Middle frontal gyrus (tissue), 1 donor: ENCODE measurements around the gene POLA2.
A peak's percentile ranks its signal among the peaks of the same experiment; 100 is the strongest.

Experiments
- DNase-seq: peaks from one replicate; pipeline ENCODE4 v3.0.0-alpha.2; 2015; ENCODE audit warnings: low spot score; ENCODE audit errors: extremely low spot score

The POLA2 gene

DNA sequence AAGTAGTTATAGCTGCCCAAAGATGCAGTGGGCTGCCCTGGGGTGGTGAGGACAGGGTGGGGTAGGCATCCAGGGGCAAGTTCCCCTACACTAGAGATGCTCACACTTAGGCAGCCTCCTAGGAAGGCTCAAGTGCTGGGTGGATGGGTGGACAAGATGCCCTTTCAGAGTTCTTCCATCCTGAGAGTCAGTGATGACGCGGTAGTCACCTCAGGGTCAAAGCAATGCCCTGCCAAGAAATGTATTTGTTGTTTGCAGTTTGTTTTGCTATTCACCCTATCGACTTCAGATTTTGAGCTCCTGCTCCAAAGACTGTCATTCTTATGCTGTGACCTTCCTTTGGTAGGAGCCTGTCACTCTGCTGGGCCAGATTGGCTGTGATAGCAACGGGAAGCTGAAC lies 18.9 kb downstream of the POLA2 start:
- DNase-seq = no peak

DNA sequence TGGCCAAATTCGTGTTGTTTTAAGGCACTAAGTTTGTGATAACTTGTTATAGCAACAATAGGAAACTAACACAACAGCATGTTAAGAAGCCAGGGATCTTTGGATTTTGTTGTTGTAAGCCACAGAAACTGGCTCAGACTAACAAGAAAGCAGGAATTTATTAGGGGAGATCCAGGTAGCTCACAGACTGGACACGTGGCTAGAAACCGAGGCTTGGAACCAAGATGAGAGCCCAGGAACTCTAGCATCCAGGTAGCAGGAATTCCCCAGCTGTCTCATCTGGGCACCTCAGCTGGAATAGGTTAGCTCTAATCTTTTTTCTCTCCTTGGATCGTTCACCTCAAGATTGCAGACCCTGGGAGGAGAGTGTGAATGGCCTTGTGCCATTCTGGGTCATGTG lies 24.9 kb downstream of the POLA2 start:
- DNase-seq = no peak

DNA sequence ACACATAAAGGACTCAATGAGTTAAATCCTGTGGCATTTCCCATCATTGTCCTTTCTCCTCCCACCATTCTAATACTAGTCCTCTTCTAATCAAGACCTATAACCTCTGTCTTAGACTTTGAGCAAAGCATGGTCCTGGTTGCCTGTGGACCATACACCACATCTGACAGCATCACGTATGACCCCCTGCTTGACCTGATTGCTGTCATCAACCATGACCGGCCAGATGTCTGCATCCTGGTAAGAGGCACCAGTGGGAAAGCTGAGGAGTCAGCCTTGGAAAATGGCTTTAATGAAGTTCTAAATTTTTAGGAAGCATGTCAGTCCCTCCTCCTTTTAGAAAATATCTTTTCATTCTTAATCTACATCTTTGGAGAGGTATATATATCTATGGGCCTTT lies 25.8 kb downstream of the POLA2 start:
- DNase-seq = no peak

DNA sequence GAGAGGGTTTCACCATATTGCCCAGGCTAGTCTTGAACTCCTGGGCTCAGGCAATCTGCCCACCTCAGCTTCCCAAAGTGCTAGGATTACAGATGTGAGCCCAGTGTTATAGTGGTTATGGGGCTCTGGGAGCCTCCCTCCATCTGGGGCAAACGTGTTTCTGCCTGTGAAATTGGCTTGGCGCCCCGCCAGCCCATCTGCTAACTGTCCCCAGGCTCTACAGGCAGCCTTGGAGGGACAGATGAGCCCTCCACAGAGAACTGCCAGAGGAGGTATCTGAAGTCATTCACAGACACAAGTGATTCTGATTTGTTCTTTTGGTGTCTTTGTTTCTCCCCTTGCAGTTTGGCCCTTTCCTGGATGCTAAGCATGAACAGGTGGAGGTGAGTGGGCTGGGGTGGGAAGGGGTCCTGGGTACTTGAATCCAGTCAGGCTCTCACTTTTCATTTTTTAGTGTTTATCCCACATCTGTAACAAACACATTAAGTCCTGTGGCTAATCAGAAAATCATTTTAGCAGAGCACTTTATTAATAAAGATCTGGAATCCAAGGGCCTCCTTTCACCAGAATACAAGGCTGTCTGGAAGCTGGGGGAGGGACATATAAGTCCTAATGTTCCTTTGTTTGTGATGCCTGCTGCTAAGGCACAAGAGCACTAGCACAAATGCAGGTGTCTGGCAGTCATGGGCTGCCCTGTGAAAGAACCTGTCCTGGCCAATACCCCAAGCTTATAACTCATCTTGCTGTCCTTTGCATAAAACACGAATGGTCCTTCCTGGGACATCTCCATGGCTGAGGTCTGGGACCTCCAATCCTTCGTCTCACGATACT lies 27.2 kb downstream of the POLA2 start:
- DNase-seq = no peak

DNA sequence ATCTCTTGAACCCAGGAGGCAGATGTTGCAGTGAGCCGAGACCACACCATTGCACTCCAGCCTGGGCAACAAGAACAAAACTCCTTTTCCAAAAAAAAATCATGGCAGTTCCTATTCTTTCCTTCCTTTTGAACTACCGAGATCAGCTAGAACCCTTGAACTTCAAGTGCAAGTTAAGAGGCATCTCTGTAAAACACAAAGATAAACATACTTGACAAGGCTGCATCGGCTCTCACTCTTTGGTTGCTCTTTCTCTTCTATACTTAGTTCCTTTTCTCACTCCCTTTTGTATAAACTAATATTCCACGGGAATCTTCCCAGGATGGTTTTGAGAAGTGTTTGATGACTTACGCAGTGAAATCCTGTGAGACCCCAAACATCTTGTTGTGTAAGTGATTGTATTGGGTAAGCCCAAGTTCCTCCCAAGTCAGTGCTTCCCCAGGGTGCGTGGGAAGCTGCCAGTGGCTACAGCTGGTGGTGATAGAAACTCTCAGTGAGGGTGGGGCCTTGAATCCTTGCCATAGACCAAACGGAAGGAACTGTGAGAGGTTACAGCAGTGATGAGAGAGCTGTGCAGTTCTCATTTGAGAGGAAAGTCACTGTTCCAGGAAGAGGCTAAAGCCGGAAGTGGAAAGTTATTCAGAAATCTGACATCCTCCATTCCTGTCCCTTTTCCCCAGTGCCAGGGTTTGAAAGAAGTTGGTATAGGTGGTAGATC lies 28.8 kb downstream of the POLA2 start:
- DNase-seq = peak; percentile 74

DNA sequence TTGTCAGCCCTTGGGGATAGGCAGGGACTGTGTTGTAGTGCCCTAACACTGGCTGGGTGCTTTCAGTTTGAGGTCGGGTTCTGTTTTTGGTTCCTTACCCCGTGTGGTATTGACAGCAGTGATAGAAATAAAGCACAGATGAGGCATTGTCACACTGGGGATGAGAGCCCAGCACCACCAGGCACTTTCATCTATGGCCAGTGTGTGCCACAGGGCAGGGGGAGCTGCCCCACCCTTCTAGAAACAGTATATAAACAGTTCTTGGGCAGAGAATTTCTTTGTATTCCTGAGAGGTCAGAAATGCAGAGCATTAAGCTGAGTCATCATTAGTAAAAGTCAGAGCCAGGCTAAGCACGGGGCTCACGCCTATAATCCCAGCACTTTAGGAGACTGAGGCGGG lies 29.9 kb downstream of the POLA2 start:
- DNase-seq = no peak

DNA sequence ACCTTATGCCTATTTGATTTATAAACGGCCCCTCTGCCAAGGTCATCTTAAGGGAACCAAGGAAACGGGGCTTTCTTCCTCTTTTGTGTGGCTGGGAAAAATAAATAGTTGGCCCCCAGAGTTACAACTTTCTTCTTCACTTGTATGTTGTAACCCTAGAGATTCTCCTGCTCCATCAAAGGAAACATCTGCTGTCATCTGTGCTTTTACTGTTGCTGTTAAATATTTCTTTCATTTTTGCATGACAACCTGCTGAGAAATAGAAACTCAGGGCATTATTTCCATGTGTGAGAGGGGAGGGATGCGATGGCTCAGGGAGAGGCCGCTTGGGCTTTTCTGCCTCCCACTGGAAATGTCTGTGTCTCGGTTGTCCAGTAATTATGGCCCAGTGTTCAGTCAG lies 31.1 kb downstream of the POLA2 start:
- DNase-seq = no peak

DNA sequence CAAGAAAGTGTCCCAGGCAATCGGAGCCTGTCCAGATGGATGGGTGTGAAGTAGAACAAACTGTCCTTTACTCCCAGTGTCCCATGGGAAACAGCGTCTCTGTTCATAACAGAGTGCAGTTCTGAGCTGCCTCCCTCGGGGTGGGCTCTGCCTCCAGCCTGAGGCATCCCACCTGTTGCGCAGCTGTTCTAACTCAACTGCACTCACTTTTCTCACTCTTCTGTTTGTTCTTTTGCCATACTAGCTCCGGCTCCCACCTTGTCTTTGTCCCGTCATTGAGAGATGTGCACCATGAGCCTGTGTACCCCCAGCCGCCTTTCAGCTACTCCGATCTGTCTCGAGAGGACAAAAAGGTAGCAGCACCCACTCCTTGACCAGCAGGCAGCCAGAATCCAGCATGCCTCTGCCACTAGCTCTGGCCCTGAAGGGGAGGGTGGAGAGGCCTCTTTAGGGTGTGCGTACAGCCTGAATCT lies 32.2 kb downstream of the POLA2 start:
- DNase-seq = no peak

DNA sequence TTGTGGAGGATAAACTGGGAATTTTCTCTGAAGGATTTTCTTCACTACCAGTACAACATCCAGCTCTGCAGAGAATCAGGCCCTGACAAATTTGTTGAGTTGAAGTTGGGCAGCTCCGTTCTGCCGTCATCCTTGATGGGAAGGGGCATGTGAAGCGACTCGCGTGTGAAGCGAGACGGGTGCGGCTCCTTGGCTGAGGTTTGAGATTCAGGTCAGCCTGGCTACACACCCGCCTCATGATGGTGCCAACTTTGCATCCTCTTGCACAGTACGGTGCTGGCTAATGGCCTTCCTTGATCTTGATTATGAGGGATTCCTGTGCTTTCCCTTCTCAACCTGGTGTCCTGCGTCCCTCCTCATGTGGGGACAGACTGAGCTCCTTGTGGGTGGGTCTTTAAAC lies 33.2 kb downstream of the POLA2 start:
- DNase-seq = no peak

DNA sequence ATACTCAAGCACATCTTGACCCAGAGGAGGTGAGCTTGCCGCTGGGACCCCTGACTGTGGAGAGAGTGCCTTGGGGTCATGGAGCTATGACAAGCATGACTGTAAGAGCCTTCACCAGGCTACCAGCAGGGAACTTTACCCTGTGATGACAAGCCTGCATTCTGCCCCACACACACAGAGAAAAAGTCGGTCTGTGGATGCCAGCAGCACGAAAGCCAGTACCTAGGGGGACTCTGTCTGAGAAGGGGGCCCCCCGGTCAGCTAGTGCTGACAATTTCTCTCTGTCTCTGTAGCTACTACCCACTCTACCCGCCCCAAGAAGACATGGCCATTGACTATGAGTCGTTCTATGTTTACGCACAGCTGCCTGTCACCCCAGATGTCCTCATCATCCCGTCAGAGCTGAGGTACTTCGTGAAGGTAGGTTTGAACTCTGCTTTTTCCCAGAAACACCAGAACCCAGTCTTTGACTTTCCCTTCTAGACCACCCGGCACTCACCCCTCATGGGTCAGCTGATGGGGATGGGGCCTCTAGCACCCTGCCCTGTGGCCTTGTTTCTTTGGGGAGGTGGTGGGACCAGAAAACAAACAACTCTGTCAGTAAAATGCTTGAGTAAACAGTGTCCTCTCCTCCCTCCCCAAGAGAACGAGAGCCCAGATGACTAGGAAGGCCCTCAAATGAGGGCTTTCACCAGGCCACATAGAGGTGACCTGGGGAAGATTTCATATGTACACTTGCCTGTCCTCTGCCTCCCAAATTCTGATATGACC lies 34.0 kb downstream of the POLA2 start:
- DNase-seq = no peak

DNA sequence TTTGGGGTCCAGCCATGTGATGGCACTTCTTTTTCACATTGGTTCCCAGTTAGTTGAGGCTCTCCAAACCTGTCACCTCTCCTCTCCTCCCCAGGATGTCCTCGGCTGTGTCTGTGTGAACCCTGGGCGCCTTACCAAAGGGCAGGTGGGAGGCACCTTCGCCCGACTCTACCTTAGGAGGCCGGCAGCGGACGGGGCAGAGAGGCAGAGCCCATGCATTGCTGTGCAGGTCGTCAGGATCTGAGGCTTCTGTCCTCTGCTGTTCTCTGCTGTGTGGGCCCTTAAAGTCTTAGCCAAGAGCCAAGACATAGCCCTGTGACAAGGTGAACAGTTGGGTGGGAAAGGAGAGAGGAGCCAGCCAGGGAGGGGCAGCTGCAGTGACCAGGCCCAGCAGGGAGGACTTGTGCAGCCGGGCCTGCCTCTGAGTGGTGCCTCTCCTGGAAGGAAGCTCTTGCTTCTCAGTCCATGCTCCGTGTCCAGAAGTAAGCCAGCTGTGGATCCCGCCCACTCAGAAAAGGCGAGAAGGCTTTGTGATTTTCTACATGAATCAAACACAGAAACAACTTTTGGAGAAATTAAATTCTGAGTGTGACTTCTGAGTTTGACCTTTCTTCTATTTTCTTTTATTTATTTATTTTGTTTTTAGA lies 35.4 kb downstream of the POLA2 start:
- DNase-seq = no peak

DNA sequence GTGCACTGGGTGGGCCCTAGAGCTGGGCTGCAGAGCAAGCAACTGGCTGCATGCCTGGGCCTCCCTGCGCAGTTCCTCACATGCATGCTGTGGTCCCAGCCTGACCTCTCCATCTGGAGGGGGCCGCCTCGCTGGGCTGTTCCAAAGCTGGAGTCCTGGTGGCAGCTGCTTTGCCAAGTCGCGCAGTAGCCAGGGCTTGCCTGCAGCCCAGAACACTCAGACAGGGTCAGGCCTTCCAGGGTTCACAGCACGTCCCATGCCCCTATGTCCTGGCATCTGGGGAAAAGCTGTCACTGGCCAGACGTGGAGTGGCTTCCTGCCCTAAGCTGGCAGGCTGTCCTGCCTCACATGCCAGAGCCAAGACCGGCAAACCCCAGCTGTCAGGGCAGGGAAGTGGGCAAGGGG lies 36.4 kb downstream of the POLA2 start:
- DNase-seq = no peak

DNA sequence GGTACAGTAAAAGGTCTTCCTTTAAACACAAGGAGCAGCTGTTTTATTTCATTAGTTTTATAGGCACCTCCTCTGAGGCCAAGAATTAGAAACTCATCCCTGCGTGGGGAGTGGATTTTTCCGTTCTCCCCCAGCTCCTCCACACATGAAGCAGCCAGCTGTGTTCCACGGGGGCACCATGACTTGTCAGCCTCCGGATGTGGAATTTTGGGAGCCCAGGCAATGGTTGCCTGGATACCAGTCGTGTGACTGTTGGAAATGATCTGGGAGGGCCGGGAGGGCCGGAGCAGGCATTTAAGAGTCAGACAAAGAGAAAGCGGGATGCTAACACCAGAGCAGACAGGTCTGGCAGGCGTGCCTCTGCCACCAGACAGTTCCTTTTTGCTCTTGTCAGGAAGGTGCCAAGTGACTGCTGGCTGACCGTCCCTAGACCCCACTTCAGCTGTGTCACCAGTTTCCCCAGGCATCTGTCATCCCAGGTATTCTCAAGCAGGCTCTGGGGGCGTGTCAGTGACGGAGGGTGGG lies 37.0 kb downstream of the POLA2 start:
- peak; percentile 69 for DNase-seq

DNA sequence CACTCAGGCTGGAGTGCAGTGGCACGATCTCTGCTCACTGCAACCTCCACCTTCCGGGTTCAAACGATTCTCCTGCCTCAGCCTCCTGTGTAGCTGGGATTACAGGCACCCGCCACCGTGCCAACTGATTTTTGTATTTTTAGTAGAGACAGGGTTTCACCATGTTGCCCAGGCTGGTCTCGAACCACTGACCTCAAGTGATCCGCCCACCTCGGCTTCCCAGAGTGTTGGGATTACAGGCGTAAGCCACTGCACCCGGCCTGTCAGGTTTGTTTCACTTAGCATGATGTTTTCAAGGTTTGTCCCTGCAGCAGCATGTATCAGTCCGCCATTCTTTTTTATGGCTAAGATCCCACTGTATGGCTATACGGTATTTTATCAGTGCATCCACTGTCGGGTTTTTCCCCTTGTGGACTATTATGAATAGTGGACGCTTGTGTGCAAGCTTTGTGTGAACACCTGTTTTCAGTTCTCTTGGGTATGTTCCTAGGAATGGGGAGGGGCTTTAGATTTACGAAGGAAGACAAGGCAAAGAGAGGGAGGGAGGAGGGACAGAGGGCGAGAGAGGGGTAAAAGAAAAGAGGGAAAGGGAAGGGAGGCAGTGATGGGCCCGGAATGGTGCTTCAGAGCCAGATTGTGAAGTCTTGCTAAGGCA lies 39.0 kb downstream of the POLA2 start:
- DNase-seq = no peak

DNA sequence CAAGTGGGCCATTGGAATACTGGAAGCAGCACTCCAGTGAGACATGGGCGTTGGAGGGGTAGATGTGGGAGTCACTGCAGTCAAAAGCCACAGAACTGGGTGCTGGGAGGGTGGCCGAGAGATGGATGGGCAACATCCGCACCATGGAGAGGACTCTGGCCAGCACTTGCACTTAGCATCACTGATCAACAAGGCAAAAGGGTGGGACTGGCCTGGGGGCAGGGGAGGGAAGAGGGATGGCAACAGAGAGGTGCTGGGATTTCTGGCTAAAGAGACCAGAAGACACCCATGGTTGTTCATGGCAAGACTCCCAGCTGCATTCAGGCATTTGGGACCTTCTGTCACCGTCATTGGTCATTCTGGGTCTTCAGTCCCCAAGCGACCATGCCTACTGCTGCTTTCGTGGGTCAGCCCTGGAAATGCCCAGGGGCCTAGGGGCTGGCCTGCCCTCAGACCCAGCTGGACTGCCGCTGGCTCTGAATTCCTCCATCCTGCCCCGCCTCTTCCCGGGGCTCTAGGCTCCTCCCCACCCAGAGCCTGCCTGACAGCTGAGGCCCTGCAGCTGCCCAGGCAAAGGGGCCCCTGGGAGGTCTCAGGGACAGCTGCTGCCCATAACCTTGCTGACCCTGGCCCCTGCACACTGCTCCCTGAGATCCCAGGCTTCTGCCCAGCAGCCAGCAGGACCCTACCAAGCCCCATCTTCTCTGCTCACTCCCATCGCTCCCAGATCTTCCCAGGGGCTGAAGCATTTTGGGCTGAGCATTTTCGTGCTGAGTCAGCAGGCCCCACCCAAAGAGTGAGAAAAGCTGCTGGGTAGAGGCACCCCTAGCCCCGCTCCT lies 39.9 kb downstream of the POLA2 start:
- no peak for DNase-seq

DNA sequence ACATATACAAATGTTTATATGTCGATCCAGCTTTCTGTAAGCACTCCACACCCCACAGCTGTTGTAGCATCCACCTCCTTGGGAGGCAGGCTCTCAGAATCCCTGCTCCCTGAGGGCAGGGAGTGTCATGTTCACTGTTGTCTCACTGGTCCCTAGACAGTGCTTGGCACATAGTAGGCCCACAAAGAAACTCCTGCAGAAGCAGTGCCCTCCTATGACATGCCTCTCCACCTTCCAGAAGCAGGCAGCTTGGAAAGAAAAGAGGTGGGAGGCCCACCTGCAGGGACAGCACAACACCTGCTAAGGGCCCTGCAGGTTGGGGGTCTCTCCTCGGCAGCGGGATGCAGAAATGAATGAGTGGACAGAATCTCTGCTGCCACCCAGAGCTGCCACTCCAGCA lies 41.8 kb downstream of the POLA2 start:
- DNase-seq = no peak

DNA sequence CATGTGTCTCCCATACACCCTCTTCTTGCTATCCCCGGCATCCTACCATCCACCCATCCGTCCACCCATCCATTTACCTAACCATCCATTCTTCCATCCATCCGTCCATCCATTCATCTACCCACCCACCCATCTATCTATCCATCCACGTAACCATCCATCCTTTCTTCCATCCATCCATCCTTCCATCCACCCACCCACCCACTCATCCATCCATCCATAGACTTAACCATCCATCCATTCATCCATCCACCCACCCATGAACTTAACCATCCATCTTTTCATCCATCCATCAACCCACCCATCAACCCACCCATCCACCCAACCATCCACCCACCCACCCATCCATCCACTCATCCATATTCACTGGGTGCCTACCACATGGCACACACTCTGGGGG lies 42.3 kb downstream of the POLA2 start:
- DNase-seq = no peak

DNA sequence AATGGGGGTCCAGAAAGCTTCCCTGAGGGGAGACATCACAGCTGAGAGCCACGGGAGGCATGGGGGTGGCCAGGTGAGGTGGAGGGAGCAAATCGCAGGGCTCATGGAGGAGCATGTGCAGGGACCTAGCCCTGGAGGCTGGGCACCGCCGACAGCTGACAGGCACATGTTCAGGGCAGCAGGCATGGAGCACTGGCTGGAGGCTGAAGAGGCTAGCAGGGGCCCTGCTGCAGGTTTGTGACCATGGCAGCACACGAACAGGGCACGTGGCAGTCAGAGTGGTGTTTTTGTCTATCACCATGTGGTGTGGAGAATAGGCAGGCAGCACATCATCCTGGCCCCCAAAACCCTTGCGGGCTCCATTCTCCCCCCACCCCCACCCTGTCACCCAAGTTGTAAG lies 42.9 kb downstream of the POLA2 start:
- DNase-seq = no peak

DNA sequence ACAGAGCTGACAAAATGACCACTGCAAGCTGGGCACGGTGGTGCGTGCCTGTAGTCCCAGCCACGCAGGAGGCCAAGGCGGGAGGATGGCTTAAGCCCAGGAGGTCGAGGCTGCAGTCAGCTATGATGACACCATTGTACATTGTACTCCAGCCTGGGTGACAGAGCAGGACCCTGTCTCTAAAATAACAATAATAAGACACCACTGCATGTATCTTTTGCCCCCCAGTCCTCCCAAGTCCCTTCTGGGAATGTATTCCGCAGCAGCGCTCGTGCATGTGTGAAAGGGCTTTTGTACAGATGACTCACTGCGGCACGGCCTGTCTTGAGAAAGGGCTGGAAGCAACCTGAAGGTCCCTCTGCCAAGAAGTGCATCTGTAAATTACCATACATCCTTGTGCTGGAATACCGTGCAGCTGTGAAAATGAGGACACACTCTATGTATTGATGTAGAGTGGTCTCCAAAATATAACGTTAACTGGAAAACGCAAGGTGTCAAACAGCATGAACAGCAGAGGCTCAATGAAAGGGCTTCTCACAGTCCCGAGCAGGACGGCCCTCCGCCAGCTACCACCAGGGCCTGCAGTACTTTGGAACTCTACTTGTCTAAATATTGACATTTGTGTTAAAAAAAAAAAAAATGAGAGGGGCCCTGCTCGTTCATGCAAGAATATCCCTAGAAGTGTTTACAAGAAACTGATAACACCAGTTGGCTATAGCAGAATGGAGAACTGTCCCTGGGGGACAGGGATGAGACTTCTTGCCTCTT lies 43.9 kb downstream of the POLA2 start:
- no peak for DNase-seq
